ENCODE data around the gene ARID1B.

The ARID1B gene

GRCh38 chr6:156928972-156929371 lies 151.8 kb downstream of the ARID1B start:
- WGBS, 2 experiments = 85 to 88% methylated on average over 5 of the region's 5 CpGs
- H3K27me3 ChIP-seq (ENCODE audit: control insufficient read depth, insufficient read depth, low read length, poor library complexity, severe bottlenecking) = no peaks in the 10 kb centered on the region
- H3K4me3 ChIP-seq (ENCODE audit: insufficient read depth, low read depth, low read length) = no peak overlapping the region
- H3K9me3 ChIP-seq (ENCODE audit: control insufficient read depth, low read length) = no peaks in the 10 kb centered on the region
- H3K27ac ChIP-seq (ENCODE audit: insufficient read depth, low read depth, low read length, poor library complexity, severe bottlenecking) = no peak overlapping the region
- no peaks in the 10 kb centered on the region for H3K36me3 ChIP-seq (ENCODE audit: control insufficient read depth, insufficient read depth, low read length)
- H3K4me1 ChIP-seq (ENCODE audit: control insufficient read depth, insufficient read depth, low read length) = peaks cover 21% of the 10 kb centered on the region

- Histone ChIP-seq H3K27me3 (ENCODE audit: control insufficient read depth, insufficient read depth, low read length, poor library complexity, severe bottlenecking) (no peaks in the 10 kb centered on the region), H3K4me3 (ENCODE audit: insufficient read depth, low read depth, low read length) (no peak overlapping the region), H3K4me1 (ENCODE audit: control insufficient read depth, insufficient read depth, low read length) (peaks cover 21% of the 10 kb centered on the region), H3K27ac (ENCODE audit: insufficient read depth, low read depth, low read length, poor library complexity, severe bottlenecking) (no peak overlapping the region), H3K9me3 (ENCODE audit: control insufficient read depth, low read length) (no peaks in the 10 kb centered on the region), H3K36me3 (ENCODE audit: control insufficient read depth, insufficient read depth, low read length) (no peaks in the 10 kb centered on the region)
- 93 to 95% methylated on average over 3 of the region's 3 CpGs for WGBS, 2 experiments
Measured at GRCh38 chr6:156931283-156931682, 154.1 kb downstream of the ARID1B start.

GRCh38 chr6:156933201-156934068 lies 156.3 kb downstream of the ARID1B start:
- H3K27ac ChIP-seq (ENCODE audit: insufficient read depth, low read depth, low read length, poor library complexity, severe bottlenecking) = peak overlapping the region; percentile 40

DNA sequence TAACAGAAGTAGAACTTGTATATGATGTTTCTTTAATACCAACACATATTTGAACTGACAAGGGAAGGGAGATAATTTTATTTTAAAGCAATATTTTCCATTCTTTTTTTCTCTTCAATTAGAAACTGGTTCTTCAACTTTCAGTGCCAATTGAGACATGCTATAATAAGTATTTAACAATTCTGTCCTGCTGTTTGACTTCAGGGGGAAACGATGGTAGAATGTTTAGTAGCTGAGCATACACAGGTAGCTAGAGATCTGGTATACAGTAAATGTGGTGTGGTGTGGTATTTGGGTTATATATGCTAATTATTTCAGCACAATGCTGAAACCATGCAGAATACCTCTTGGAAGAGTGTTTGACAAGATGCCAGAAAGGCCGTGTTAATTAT lies 156.9 kb downstream of the ARID1B start:
- H3K36me3 ChIP-seq (ENCODE audit: control insufficient read depth, insufficient read depth, low read length) = no peaks in the 10 kb centered on the region
- H3K27me3 ChIP-seq (ENCODE audit: control insufficient read depth, insufficient read depth, low read length, poor library complexity, severe bottlenecking) = no peaks in the 10 kb centered on the region
- H3K27ac ChIP-seq (ENCODE audit: insufficient read depth, low read depth, low read length, poor library complexity, severe bottlenecking) = no peak overlapping the region
- H3K4me1 ChIP-seq (ENCODE audit: control insufficient read depth, insufficient read depth, low read length) = peaks cover 21% of the 10 kb centered on the region
- 73 to 76% methylated on average over 2 of the region's 2 CpGs for WGBS, 2 experiments
- no peaks in the 10 kb centered on the region for H3K9me3 ChIP-seq (ENCODE audit: control insufficient read depth, low read length)
- H3K4me3 ChIP-seq (ENCODE audit: insufficient read depth, low read depth, low read length) = no peak overlapping the region

More at GRCh38 chr6:156933201-156934068, 156.3 kb downstream of the ARID1B start:
- 38 to 46% methylated on average over 7 of the region's 7 CpGs for WGBS, 2 experiments
- Histone ChIP-seq H3K9me3 (ENCODE audit: control insufficient read depth, low read length) (no peaks in the 10 kb centered on the region), H3K4me1 (ENCODE audit: control insufficient read depth, insufficient read depth, low read length) (peaks cover 21% of the 10 kb centered on the region), H3K4me3 (ENCODE audit: insufficient read depth, low read depth, low read length) (no peak overlapping the region), H3K27me3 (ENCODE audit: control insufficient read depth, insufficient read depth, low read length, poor library complexity, severe bottlenecking) (no peaks in the 10 kb centered on the region), H3K36me3 (ENCODE audit: control insufficient read depth, insufficient read depth, low read length) (no peaks in the 10 kb centered on the region)

DNA sequence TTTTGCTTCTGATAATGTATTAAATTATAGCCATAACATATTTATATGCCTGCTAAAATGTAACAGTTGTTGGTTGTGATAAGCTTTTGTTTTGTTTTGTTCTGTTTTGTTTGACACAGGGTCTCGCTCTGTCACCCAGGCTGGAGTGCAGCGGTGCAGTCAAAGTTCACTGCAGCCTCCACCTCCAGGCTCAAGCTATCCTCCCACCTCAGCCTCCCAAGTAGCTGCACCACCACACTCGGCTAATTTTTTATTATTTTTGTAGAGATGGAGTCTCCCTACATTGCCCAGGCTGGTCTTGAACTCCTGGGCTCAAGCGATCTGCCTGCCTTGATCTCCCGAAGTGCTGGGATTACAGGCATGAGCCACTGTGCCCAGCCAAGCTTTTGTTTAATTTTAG lies 157.8 kb downstream of the ARID1B start:
- H3K27ac ChIP-seq (ENCODE audit: insufficient read depth, low read depth, low read length, poor library complexity, severe bottlenecking) = no peak overlapping the region
- 93 to 94% methylated on average over 5 of the region's 5 CpGs for whole genome bisulfite sequencing, 2 experiments
- H3K9me3 ChIP-seq (ENCODE audit: control insufficient read depth, low read length) = no peaks in the 10 kb centered on the region
- H3K4me3 ChIP-seq (ENCODE audit: insufficient read depth, low read depth, low read length) = no peak overlapping the region
- H3K36me3 ChIP-seq (ENCODE audit: control insufficient read depth, insufficient read depth, low read length) = no peaks in the 10 kb centered on the region
- no peaks in the 10 kb centered on the region for H3K27me3 ChIP-seq (ENCODE audit: control insufficient read depth, insufficient read depth, low read length, poor library complexity, severe bottlenecking)
- peaks cover 21% of the 10 kb centered on the region for H3K4me1 ChIP-seq (ENCODE audit: control insufficient read depth, insufficient read depth, low read length)

- Histone ChIP-seq H3K4me3 (ENCODE audit: insufficient read depth, low read depth, low read length) (no peak overlapping the region), H3K4me1 (ENCODE audit: control insufficient read depth, insufficient read depth, low read length) (peaks cover 11% of the 10 kb centered on the region), H3K27ac (ENCODE audit: insufficient read depth, low read depth, low read length, poor library complexity, severe bottlenecking) (no peak overlapping the region), H3K27me3 (ENCODE audit: control insufficient read depth, insufficient read depth, low read length, poor library complexity, severe bottlenecking) (no peaks in the 10 kb centered on the region), H3K9me3 (ENCODE audit: control insufficient read depth, low read length) (no peaks in the 10 kb centered on the region), H3K36me3 (ENCODE audit: control insufficient read depth, insufficient read depth, low read length) (no peaks in the 10 kb centered on the region)
- 60 to 100% methylated on average over 1 of the region's 1 CpG for WGBS, 2 experiments
Measured at GRCh38 chr6:156938143-156938542, 161.0 kb downstream of the ARID1B start.

DNA sequence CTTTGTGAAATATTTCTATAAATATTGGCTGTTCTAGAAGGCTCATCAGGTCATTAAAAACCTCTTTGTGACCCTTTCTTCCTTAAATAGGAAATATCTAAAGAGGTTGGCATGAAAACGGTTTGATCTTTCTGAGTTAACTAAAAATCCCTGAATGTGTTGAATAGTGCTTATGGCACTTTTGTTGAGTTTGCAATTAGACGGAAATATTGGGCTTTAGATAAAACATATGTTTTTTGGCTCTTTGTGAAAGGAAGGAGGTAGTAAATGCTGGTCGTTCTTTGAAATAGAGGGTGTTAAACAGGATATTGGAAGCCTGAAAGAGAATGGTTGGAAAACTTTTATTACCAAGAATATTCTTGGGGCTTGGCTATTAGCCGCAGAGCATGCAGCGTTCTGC lies 163.0 kb downstream of the ARID1B start:
- 93 to 95% methylated on average over 5 of the region's 5 CpGs for WGBS, 2 experiments
- no peaks in the 10 kb centered on the region for H3K36me3 ChIP-seq (ENCODE audit: control insufficient read depth, insufficient read depth, low read length)
- H3K4me1 ChIP-seq (ENCODE audit: control insufficient read depth, insufficient read depth, low read length) = peaks cover 14% of the 10 kb centered on the region
- no peaks in the 10 kb centered on the region for H3K27me3 ChIP-seq (ENCODE audit: control insufficient read depth, insufficient read depth, low read length, poor library complexity, severe bottlenecking)
- no peak overlapping the region for H3K27ac ChIP-seq (ENCODE audit: insufficient read depth, low read depth, low read length, poor library complexity, severe bottlenecking)
- no peaks in the 10 kb centered on the region for H3K9me3 ChIP-seq (ENCODE audit: control insufficient read depth, low read length)
- no peak overlapping the region for H3K4me3 ChIP-seq (ENCODE audit: insufficient read depth, low read depth, low read length)

- Histone ChIP-seq H3K27me3 (ENCODE audit: control insufficient read depth, insufficient read depth, low read length, poor library complexity, severe bottlenecking) (no peaks in the 10 kb centered on the region), H3K36me3 (ENCODE audit: control insufficient read depth, insufficient read depth, low read length) (no peaks in the 10 kb centered on the region), H3K4me3 (ENCODE audit: insufficient read depth, low read depth, low read length) (no peak overlapping the region), H3K27ac (ENCODE audit: insufficient read depth, low read depth, low read length, poor library complexity, severe bottlenecking) (no peak overlapping the region), H3K9me3 (ENCODE audit: control insufficient read depth, low read length) (no peaks in the 10 kb centered on the region), H3K4me1 (ENCODE audit: control insufficient read depth, insufficient read depth, low read length) (peaks cover 14% of the 10 kb centered on the region)
- 97% methylated on average over 2 of the region's 2 CpGs for WGBS, 2 experiments
Measured at GRCh38 chr6:156942266-156942665, 165.1 kb downstream of the ARID1B start.

GRCh38 chr6:156943166-156943565 lies 166.0 kb downstream of the ARID1B start:
- no peak overlapping the region for H3K4me3 ChIP-seq (ENCODE audit: insufficient read depth, low read depth, low read length)
- no peak overlapping the region for H3K27ac ChIP-seq (ENCODE audit: insufficient read depth, low read depth, low read length, poor library complexity, severe bottlenecking)
- no peaks in the 10 kb centered on the region for H3K36me3 ChIP-seq (ENCODE audit: control insufficient read depth, insufficient read depth, low read length)
- peaks cover 14% of the 10 kb centered on the region for H3K4me1 ChIP-seq (ENCODE audit: control insufficient read depth, insufficient read depth, low read length)
- no peaks in the 10 kb centered on the region for H3K9me3 ChIP-seq (ENCODE audit: control insufficient read depth, low read length)
- H3K27me3 ChIP-seq (ENCODE audit: control insufficient read depth, insufficient read depth, low read length, poor library complexity, severe bottlenecking) = no peaks in the 10 kb centered on the region
- 90 to 91% methylated on average over 2 to 5 of the region's 6 CpGs for WGBS, 2 experiments

- H3K4me3 ChIP-seq (ENCODE audit: insufficient read depth, low read depth, low read length) = no peak overlapping the region
- 70 to 71% methylated on average over 3 to 4 of the region's 4 CpGs for WGBS, 2 experiments
- H3K27ac ChIP-seq (ENCODE audit: insufficient read depth, low read depth, low read length, poor library complexity, severe bottlenecking) = peak overlapping the region; percentile 47
- H3K9me3 ChIP-seq (ENCODE audit: control insufficient read depth, low read length) = no peaks in the 10 kb centered on the region
- no peaks in the 10 kb centered on the region for H3K27me3 ChIP-seq (ENCODE audit: control insufficient read depth, insufficient read depth, low read length, poor library complexity, severe bottlenecking)
- no peaks in the 10 kb centered on the region for H3K36me3 ChIP-seq (ENCODE audit: control insufficient read depth, insufficient read depth, low read length)
- peaks cover 14% of the 10 kb centered on the region for H3K4me1 ChIP-seq (ENCODE audit: control insufficient read depth, insufficient read depth, low read length)
Measured at GRCh38 chr6:156943816-156944215, 166.6 kb downstream of the ARID1B start.

Measured in ectodermal cell (in vitro differentiated cells).